ENCODE data around the gene TOMM6.

The TOMM6 gene

GRCh38 chr6:41787219-41787917, at the start of gene TOMM6:
TSS of gene TOMM6 (plus strand) at chr6:41787694. CDS start at chr6:41787698, 4 bp downstream.
- no peaks in the 10 kb centered on the region for H3K9me3 ChIP-seq (ENCODE audit: insufficient read depth, low read length)
- no peaks in the 10 kb centered on the region for H3K9me2 ChIP-seq (replicated peaks; ENCODE audit: insufficient read depth, low read length)
- peak within 1 kb of the TSS; percentile 77 for H3K4me2 ChIP-seq (ENCODE audit: low read depth, low read length, poor library complexity, severe bottlenecking)
- H3K27ac ChIP-seq (ENCODE audit: low read depth, low read length) = peak within 1 kb of the TSS; percentile 83
- TF ChIP-seq EZH2phosphoT487 (conservative IDR thresholded peaks at IDR 0.05; ENCODE audit: low read length) (no peak), CTCF (IDR thresholded peaks at IDR 0.05; ENCODE audit: insufficient read depth, low read length, poor library complexity, severe bottlenecking) (peak; percentile 98)
- no peaks in the 10 kb centered on the region for H3K27me3 ChIP-seq (ENCODE audit: low read length)
- peaks cover 24% of the 10 kb centered on the region for H3K36me3 ChIP-seq (ENCODE audit: low read length)
- H3F3A ChIP-seq (ENCODE audit: insufficient read depth) = peaks cover 30% of the 10 kb centered on the region
- H3K4me3 ChIP-seq (ENCODE audit: insufficient read depth, low read length, poor library complexity, severe bottlenecking) = peak within 1 kb of the TSS; percentile 86
- H3K79me2 ChIP-seq (ENCODE audit: insufficient read depth, low read length) = peaks cover 17% of the 10 kb centered on the region
- peak within 1 kb of the TSS; percentile 90 for H3K9ac ChIP-seq (ENCODE audit: low read length)
- H4K20me1 ChIP-seq (ENCODE audit: low read depth, low read length) = no peaks in the 10 kb centered on the region
- peak within 1 kb of the TSS; percentile 29 for H2AFZ ChIP-seq (ENCODE audit: low read depth, low read length, severe bottlenecking)

- no peak overlapping the region for H3K27ac ChIP-seq (ENCODE audit: low read depth, low read length)
- H4K20me1 ChIP-seq (ENCODE audit: low read depth, low read length) = no peaks in the 10 kb centered on the region
- H3K79me2 ChIP-seq (ENCODE audit: insufficient read depth, low read length) = no peaks in the 10 kb centered on the region
- H3F3A ChIP-seq (ENCODE audit: insufficient read depth) = no peaks in the 10 kb centered on the region
- no peak overlapping the region for H2AFZ ChIP-seq (ENCODE audit: low read depth, low read length, severe bottlenecking)
- no peaks in the 10 kb centered on the region for H3K9me2 ChIP-seq (replicated peaks; ENCODE audit: insufficient read depth, low read length)
- no peak overlapping the region for H3K9ac ChIP-seq (ENCODE audit: low read length)
- H3K27me3 ChIP-seq (ENCODE audit: low read length) = no peaks in the 10 kb centered on the region
- H3K4me3 ChIP-seq (ENCODE audit: insufficient read depth, low read length, poor library complexity, severe bottlenecking) = no peak overlapping the region
- TF ChIP-seq CTCF (IDR thresholded peaks at IDR 0.05; ENCODE audit: insufficient read depth, low read length, poor library complexity, severe bottlenecking) = no peak
- TF ChIP-seq EZH2phosphoT487 (conservative IDR thresholded peaks at IDR 0.05; ENCODE audit: low read length) = no peak
- H3K36me3 ChIP-seq (ENCODE audit: low read length) = no peaks in the 10 kb centered on the region
- H3K9me3 ChIP-seq (ENCODE audit: insufficient read depth, low read length) = no peaks in the 10 kb centered on the region
- H3K4me2 ChIP-seq (ENCODE audit: low read depth, low read length, poor library complexity, severe bottlenecking) = no peak overlapping the region
Observed at GRCh38 chr6:41739041-41739440, 48.5 kb upstream of the TOMM6 start.

GRCh38 chr6:41740366-41741162, 46.9 kb upstream of the TOMM6 start:
- Histone ChIP-seq H3K9me3 (ENCODE audit: insufficient read depth, low read length) (no peaks in the 10 kb centered on the region), H3K36me3 (ENCODE audit: low read length) (no peaks in the 10 kb centered on the region), H3F3A (ENCODE audit: insufficient read depth) (no peaks in the 10 kb centered on the region), H3K4me3 (ENCODE audit: insufficient read depth, low read length, poor library complexity, severe bottlenecking) (no peak overlapping the region), H3K27ac (ENCODE audit: low read depth, low read length) (no peak overlapping the region), H3K4me2 (ENCODE audit: low read depth, low read length, poor library complexity, severe bottlenecking) (no peak overlapping the region), H3K9ac (ENCODE audit: low read length) (no peak overlapping the region), H3K27me3 (ENCODE audit: low read length) (no peaks in the 10 kb centered on the region), H2AFZ (ENCODE audit: low read depth, low read length, severe bottlenecking) (no peak overlapping the region), H4K20me1 (ENCODE audit: low read depth, low read length) (no peaks in the 10 kb centered on the region), H3K9me2 (replicated peaks; ENCODE audit: insufficient read depth, low read length) (no peaks in the 10 kb centered on the region), H3K79me2 (ENCODE audit: insufficient read depth, low read length) (no peaks in the 10 kb centered on the region)
- TF ChIP-seq CTCF (IDR thresholded peaks at IDR 0.05; ENCODE audit: insufficient read depth, low read length, poor library complexity, severe bottlenecking) (no peak), EZH2phosphoT487 (conservative IDR thresholded peaks at IDR 0.05; ENCODE audit: low read length) (no peak)

Data from SU-DHL-6 (cell line).